Thyroid gland (tissue), 4 donors: ENCODE data around the gene RNASEH2A.

Experiments used
- POLR2A ChIP-seq, 2 donors: fragments of 450-650 bp; IDR thresholded peaks; one replicate each; pipeline ENCODE4 v1.6.1; 2017; ENCODE audit warnings: antibody characterized with exemption in 2 of 2, mild to moderate bottlenecking in 2 of 2, moderate library complexity in 1 of 2
- TF ChIP-seq, protein P1 (sequence below), 6 experiments: fragments of 200-600 bp in 3 of 6; fragments of 450-650 bp in 3 of 6; sonication (generic) in 3 of 6; IDR thresholded peaks; one replicate each; pipeline ENCODE4 v1.5.1; 2016 to 2019; ENCODE audit warnings: antibody characterized with exemption in 6 of 6, mild to moderate bottlenecking in 2 of 6, inconsistent platforms in 1 of 6, moderate library complexity in 1 of 6

DNA sequence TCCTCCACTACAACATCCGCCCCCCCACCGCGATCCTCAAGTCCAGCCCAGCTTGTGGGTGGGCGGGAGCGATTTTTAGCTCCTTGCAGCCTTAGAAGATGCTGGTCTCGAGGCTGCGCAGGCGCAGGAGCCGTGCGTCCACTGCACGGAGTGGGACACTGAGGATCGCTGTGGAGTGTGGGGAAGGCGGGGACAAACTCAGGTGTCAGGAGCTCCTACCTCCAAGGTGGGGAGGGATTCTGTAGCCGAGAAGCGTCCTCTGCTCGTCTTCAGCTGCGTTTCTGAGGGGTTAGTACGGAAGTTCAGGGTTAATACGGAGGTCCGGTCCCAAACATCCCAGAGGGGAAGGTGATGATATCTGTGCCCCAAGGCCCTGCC, 28.2 kb downstream of the RNASEH2A start, which contains the start of gene RTBDN:
- TF ChIP-seq, protein P1, sequence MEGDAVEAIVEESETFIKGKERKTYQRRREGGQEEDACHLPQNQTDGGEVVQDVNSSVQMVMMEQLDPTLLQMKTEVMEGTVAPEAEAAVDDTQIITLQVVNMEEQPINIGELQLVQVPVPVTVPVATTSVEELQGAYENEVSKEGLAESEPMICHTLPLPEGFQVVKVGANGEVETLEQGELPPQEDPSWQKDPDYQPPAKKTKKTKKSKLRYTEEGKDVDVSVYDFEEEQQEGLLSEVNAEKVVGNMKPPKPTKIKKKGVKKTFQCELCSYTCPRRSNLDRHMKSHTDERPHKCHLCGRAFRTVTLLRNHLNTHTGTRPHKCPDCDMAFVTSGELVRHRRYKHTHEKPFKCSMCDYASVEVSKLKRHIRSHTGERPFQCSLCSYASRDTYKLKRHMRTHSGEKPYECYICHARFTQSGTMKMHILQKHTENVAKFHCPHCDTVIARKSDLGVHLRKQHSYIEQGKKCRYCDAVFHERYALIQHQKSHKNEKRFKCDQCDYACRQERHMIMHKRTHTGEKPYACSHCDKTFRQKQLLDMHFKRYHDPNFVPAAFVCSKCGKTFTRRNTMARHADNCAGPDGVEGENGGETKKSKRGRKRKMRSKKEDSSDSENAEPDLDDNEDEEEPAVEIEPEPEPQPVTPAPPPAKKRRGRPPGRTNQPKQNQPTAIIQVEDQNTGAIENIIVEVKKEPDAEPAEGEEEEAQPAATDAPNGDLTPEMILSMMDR (IDR thresholded peaks at IDR 0.05): no peak
- no peak for TF ChIP-seq POLR2A (IDR thresholded peaks at IDR 0.05)
